Neuronal stem cell (in vitro differentiated cells): ENCODE measurements around the gene PTPN9.

Experiments
- DNase-seq: peaks from one replicate; pipeline ENCODE4 v3.0.0-alpha.2; 2013; ENCODE audit warnings: low spot score
- H2AFZ ChIP-seq: one replicate; pipeline ENCODE4 v1.6.1; 2013; ENCODE audit warnings: mild to moderate bottlenecking, low read length, inconsistent platforms
- H2AK5ac ChIP-seq: 2 replicates; pipeline ENCODE4 v1.6.1; 2013; ENCODE audit warnings: low read depth, mild to moderate bottlenecking, inconsistent platforms, low read length, moderate library complexity, mixed read lengths
- H2BK120ac ChIP-seq: 2 replicates; pipeline ENCODE4 v1.6.1; 2013; ENCODE audit warnings: low read depth, mild to moderate bottlenecking, inconsistent platforms, low read length, moderate library complexity, mixed read lengths
- H2BK12ac ChIP-seq: one replicate; pipeline ENCODE4 v1.6.1; 2013; ENCODE audit warnings: low read length, inconsistent platforms
- H2BK15ac ChIP-seq: 2 replicates; pipeline ENCODE4 v1.6.1; 2013; ENCODE audit warnings: mild to moderate bottlenecking, low read length, inconsistent platforms, mixed read lengths
- H2BK5ac ChIP-seq: one replicate; pipeline ENCODE4 v1.6.1; 2013; ENCODE audit warnings: inconsistent platforms, mild to moderate bottlenecking, low read length, moderate library complexity
- H3K14ac ChIP-seq: one replicate; pipeline ENCODE4 v1.6.1; 2013; ENCODE audit warnings: low read length, inconsistent platforms
- H3K18ac ChIP-seq: 2 replicates; pipeline ENCODE4 v1.6.1; 2013; ENCODE audit warnings: low read length, inconsistent platforms
- H3K23ac ChIP-seq: 2 replicates; pipeline ENCODE4 v1.6.1; 2013; ENCODE audit warnings: low read depth, mild to moderate bottlenecking, mixed read lengths, low read length, inconsistent platforms; ENCODE audit not compliant: poor library complexity
- H3K27ac ChIP-seq: replicated peaks from 3 replicates; pipeline ENCODE4 v1.5.1; 2013; ENCODE audit warnings: low read length, inconsistent platforms
- H3K27me3 ChIP-seq, 3 experiments: 2 replicates each; pipeline ENCODE4 v1.6.1; 2013; ENCODE audit warnings: low read length in 3 of 3, mild to moderate bottlenecking in 2 of 3, inconsistent platforms in 1 of 3, low read depth in 1 of 3, mixed read lengths in 1 of 3, moderate library complexity in 1 of 3; ENCODE audit not compliant: control insufficient read depth in 3 of 3, insufficient read depth in 3 of 3
- H3K36me3 ChIP-seq, 2 donors: replicated peaks in 1 of 2; 2 replicates each; pipeline ENCODE4 v1.6.1; 2013; ENCODE audit warnings: low read length in 2 of 2; ENCODE audit not compliant: control insufficient read depth in 2 of 2, insufficient read depth in 2 of 2
- H3K4ac ChIP-seq: 2 replicates; pipeline ENCODE4 v1.6.1; 2013; ENCODE audit warnings: inconsistent platforms, mild to moderate bottlenecking, low read length, moderate library complexity
- H3K4me1 ChIP-seq, 2 donors: 1 replicate in 1 of 2; 2 replicates in 1 of 2; pipeline ENCODE4 v1.6.1; 2013; ENCODE audit warnings: low read length in 2 of 2, low read depth in 1 of 2; ENCODE audit not compliant: control insufficient read depth in 2 of 2, insufficient read depth in 1 of 2
- H3K4me2 ChIP-seq: one replicate; pipeline ENCODE4 v1.6.1; 2013; ENCODE audit warnings: mild to moderate bottlenecking, low read length, inconsistent platforms; ENCODE audit not compliant: insufficient read depth, poor library complexity, severe bottlenecking
- H3K4me3 ChIP-seq, 2 donors: 2 replicates each; pipeline ENCODE4 v1.5.1; 2013; ENCODE audit warnings: low read length in 2 of 2, mild to moderate bottlenecking in 2 of 2, inconsistent platforms in 1 of 2, moderate library complexity in 1 of 2
- H3K79me1 ChIP-seq: one replicate; pipeline ENCODE4 v1.6.1; 2013; ENCODE audit warnings: low read depth, mild to moderate bottlenecking, inconsistent platforms, low read length, moderate library complexity
- H3K9ac ChIP-seq: one replicate; pipeline ENCODE4 v1.6.1; 2013; ENCODE audit warnings: mild to moderate bottlenecking, low read depth, low read length, inconsistent platforms; ENCODE audit not compliant: poor library complexity
- H3K9me3 ChIP-seq, 2 donors: replicated peaks in 1 of 2; 2 replicates each; pipeline versions ENCODE3 to v1.6.1; 2013; ENCODE audit warnings: low read length in 2 of 2, mild to moderate bottlenecking in 2 of 2, inconsistent platforms in 1 of 2, low read depth in 1 of 2, mixed read lengths in 1 of 2, moderate library complexity in 1 of 2; ENCODE audit not compliant: control insufficient read depth in 2 of 2, insufficient read depth in 1 of 2
- H4K8ac ChIP-seq: one replicate; pipeline ENCODE4 v1.6.1; 2013; ENCODE audit warnings: low read depth, mild to moderate bottlenecking, inconsistent platforms, low read length, moderate library complexity
- H4K91ac ChIP-seq: one replicate; pipeline ENCODE4 v1.6.1; 2013; ENCODE audit warnings: low read length, low read depth, mild to moderate bottlenecking, inconsistent platforms; ENCODE audit not compliant: poor library complexity
- WGBS, 2 donors: extraction: QIAGEN DNeasy Blood & Tissue Kit; methylation state at CpG; one replicate each; pipeline ENCODE4 v1.1.7; 2013; ENCODE audit warnings: missing lambda C conversion rate in 2 of 2, mixed read lengths in 1 of 2; ENCODE audit not compliant: insufficient read length in 2 of 2, insufficient replicate concordance in 1 of 2; ENCODE audit errors: extremely low coverage in 2 of 2; 5-methylcytosine and 5-hydroxymethylcytosine counted together

The PTPN9 gene

DNA sequence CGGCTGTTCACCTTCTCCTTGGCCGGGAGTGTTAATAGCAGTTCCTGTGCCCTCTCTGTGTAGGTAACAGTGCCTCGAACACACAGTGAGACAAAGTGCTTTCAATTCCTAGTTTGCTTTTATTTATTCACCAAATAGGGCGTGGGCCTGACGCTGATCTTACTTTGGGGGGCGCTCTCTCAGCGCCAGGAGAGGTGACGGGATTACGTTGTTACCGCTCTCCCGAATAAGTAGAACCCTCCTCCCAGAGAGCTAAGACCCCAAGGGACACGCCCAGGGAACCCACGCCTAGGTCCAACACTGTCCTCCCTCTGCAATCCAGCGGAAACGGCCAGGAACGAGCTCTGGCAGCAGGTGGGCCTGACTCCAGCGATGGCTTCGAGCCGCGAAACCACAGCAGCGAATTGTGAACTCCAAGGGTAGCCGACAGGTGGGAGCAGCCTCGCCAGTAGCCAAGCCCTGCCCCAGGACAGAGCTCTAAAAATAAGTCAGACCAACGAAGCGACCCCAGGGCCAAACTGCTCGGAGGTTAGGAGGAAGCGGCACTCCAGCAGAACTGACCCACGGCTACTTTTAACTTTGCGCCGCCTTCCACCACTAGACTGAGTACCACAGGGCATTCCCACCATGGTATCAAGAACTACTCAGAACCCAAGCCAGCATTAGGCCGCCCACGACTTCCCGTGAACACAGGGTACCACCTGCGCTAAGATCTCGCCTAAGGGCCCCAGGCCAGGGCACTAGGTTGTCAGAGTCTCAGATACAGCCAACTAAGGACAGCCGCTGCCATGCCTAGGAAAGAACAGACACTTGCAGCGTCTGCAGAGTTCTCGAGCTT lies 126.0 kb downstream of the PTPN9 start:
- Histone ChIP-seq H3K14ac (no peak overlapping the region), H2BK5ac (peak overlapping the region; percentile 45), H3K9me3 (no peaks in the 10 kb centered on the region), H4K91ac (no peak overlapping the region), H3K27ac (peak overlapping the region; percentile 94), H3K79me1 (peaks cover 12% of the 10 kb centered on the region), H3K4me1 (peaks cover 5 to 8% of the 10 kb centered on the region in 2 donors), H2BK15ac (peak overlapping the region; percentile 82), H3K4me3 (peak overlapping the region; percentile 65 to 86), H3K27me3 (peaks cover 0 to 1% (median 0%) of the 10 kb centered on the region in 3 experiments), H3K18ac (peak overlapping the region; percentile 93), H2BK120ac (no peak overlapping the region), H3K4ac (peak overlapping the region; percentile 8), H4K8ac (no peak overlapping the region), H3K4me2 (peak overlapping the region; percentile 89), H3K36me3 (no peaks in the 10 kb centered on the region), H2AFZ (peak overlapping the region; percentile 67), H2AK5ac (peak overlapping the region; percentile 33), H2BK12ac (no peak overlapping the region), H3K23ac (peak overlapping the region; percentile 5), H3K9ac (peak overlapping the region; percentile 93)
- WGBS, 2 donors: no CpG with 5 or more reads among the region's 38 CpGs
- DNase-seq: peak; percentile 58

DNA sequence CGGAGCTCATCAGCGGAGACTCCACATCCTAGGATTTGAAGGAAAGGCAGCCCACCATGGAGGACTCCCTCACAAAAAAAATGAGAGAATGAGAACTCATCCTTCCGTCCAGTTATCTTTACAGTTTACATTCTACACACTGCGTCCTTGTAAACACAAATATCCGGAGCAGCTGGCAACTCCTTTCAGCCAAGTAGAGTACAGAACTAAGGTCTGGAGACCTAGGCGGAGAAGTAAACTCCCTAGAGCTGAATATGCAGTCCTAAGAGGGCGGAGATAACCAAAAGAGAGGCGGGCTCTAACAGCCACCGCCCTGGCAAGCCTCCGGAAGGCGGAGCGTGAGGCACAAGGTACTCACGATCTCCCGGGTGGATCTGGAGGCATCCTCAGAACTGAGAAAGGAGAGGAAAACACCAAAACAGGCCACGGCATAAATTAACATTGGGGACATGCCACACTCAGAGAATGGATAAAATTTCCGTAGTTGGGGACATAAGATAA lies 126.7 kb downstream of the PTPN9 start:
- Histone ChIP-seq H3K36me3 (peaks cover 1 to 6% of the 10 kb centered on the region in 2 donors), H3K4me2 (peak overlapping the region; percentile 89), H3K9ac (no peak overlapping the region), H2AFZ (peak overlapping the region; percentile 67), H3K4me1 (peaks cover 5 to 8% of the 10 kb centered on the region in 2 donors), H2BK15ac (no peak overlapping the region), H3K23ac (no peak overlapping the region), H3K4ac (no peak overlapping the region), H4K8ac (no peak overlapping the region), H2BK5ac (peak overlapping the region; percentile 57), H2AK5ac (no peak overlapping the region), H3K18ac (peak overlapping the region; percentile 38), H4K91ac (no peak overlapping the region), H3K9me3 (no peaks in the 10 kb centered on the region), H3K79me1 (peaks cover 12% of the 10 kb centered on the region), H3K14ac (no peak overlapping the region), H3K27me3 (peaks cover 0 to 1% (median 0%) of the 10 kb centered on the region in 3 experiments), H2BK12ac (no peak overlapping the region), H3K27ac (peak overlapping the region; percentile 94), H3K4me3 (peak overlapping the region; percentile 65 to 86), H2BK120ac (no peak overlapping the region)
- WGBS, 2 donors: no CpG with 5 or more reads among the region's 16 CpGs
- DNase-seq: peak; percentile 70

DNA sequence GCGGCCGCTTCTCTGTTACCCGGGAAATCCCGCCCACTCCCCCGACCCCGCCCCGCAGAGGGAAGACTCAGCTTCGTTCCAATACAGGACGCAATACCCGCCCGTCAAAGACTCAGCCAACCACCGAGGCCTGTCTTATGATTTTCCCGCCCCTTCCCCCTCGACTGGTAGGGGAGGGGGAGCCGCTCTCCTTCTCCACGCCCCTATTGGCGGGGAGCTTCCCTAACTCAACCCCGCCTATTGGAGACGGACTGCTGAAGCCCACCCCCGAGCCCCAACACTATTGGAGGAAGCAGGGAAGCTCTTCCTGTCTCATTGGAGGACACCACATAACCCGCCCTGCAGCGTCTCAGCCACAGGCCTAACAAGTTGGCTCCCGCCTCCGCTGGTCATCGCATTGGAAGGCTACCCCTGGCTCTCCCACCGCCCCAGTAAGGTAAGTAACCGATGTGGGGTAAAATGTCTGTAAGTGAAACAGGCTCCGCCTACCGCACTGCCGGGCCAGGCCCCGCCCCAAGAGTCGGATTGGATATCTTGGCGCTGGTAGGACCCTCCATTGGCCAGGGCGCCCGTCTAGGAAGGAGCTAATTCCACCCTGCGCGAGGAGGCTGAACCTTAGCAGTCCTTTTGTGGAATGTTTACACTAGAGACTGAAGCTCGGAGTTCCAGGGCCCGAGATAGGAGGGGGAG lies 127.3 kb downstream of the PTPN9 start, which contains the start of gene SIN3A:
Gene SIN3A, minus strand, starts transcription at position 17 of the 690 bp plus-strand sequence. CDS start 21,315 bp downstream, outside the sequence.
- Histone ChIP-seq H3K27me3 (peaks cover 0 to 1% (median 0%) of the 10 kb centered on the region in 3 experiments), H3K4me1 (peaks cover 5 to 8% of the 10 kb centered on the region in 2 donors), H2BK5ac (peak within 1 kb of the TSS; percentile 98), H3K4me3 (peak within 1 kb of the TSS; percentile 65 to 93), H4K91ac (no peak within 1 kb of the TSS), H2BK12ac (peak within 1 kb of the TSS; percentile 92), H2BK15ac (no peak within 1 kb of the TSS), H3K23ac (peak within 1 kb of the TSS; percentile 98), H3K4me2 (peak within 1 kb of the TSS; percentile 89), H2BK120ac (peak within 1 kb of the TSS; percentile 97), H3K14ac (peak within 1 kb of the TSS; percentile 97), H4K8ac (peak within 1 kb of the TSS; percentile 58), H3K79me1 (peaks cover 12% of the 10 kb centered on the region), H3K36me3 (peaks cover 1 to 12% of the 10 kb centered on the region in 2 donors), H2AK5ac (peak within 1 kb of the TSS; percentile 93), H3K27ac (peak within 1 kb of the TSS; percentile 98), H3K9ac (peak within 1 kb of the TSS; percentile 100), H2AFZ (peak within 1 kb of the TSS; percentile 87), H3K18ac (peak within 1 kb of the TSS; percentile 100), H3K9me3 (no peaks in the 10 kb centered on the region), H3K4ac (peak within 1 kb of the TSS; percentile 96)
- DNase-seq: peak; percentile 100
- no CpG with 5 or more reads among the region's 39 CpGs for WGBS, 2 donors
